Measurements from ENCODE around the gene THAP11.
"Not testable (repeated sequence)": the region's sequence is repeated elsewhere in the genome, so short reads cannot be mapped to it uniquely, and the experiment has no call there.

THAP11 gene

DNA sequence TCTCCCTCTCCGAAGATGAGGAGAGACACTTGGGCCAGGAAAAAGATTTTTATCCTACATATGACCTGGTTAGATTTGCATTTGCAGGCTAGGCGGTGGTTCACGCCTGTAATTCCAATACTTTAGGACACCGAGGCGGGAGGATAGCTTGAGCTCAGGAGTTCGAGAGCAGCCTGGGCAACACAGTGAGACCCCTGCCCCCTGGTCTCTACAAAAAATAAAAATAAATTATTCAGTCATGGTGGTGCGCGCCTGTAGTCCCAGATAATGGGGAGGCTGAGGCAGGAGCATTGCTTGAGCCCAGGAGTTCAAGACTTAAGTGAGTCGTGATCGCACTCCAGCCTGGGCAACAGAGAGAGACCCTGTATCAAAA is 7.9 kb upstream of the THAP11 start:
- no peak for DNase-seq (ENCODE audit: low read depth in 1 of 2, low spot score in 1 of 2)

- DNase-seq (ENCODE audit: low read depth in 1 of 2, low spot score in 1 of 2) = not testable (repeated sequence)
Observed at GRCh38 chr16:67837190-67837589, 4.9 kb upstream of the THAP11 start.

DNA sequence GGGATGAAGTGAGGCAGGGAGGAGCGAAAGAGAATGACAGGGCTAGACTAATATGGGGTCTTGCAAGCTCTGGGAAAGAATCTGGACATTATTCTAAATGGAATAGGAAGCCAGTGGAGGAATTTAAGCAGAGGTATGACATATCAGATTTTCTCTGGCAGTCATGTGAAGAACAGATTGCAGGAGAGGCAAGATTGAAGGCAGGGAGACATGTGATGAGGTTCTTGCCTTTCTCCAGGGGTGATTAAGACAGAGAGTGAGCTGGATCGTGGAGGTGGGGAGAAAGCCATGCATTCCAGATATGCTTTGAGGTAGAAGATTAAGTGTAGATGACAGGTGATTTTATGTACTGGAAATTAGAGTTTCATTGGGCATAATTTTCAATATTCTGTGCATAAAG is 4.3 kb upstream of the THAP11 start:
- no peak for DNase-seq (ENCODE audit: low read depth in 1 of 2, low spot score in 1 of 2)

DNA sequence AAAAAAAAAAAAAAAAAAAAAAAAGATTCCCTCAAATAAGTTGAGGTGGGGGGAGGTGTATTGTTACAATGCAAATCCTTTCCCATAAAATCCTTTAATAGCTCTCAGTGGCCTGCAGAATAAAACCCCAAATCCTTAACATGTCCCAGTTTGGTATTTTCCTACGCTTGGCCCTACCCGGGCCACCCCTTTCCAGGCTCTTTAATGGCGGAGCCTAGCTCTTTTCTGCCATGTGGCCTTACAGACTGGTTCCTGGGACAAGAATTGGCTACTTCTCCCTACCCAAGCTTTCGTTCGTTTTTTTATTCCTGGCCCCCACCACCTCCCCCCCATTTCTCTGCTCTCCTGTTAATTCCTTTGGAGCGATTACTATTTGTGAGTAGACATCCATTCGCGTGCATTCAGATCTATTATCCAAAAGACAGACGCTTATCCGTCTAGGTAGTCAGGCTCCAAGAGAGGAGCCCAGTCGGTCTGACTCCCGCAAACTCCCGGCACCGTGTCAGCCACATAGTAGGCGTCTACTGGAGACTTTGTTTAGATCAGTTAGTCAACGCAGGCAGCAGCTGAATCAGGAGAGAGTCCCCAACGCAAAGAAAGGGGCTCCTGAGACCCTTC is 813 bp upstream of the THAP11 start:
- no peak for DNase-seq (ENCODE audit: low read depth in 1 of 2, low spot score in 1 of 2)

- DNase-seq (ENCODE audit: low read depth in 1 of 2, low spot score in 1 of 2) = peak; percentile 35 to 42
Observed at GRCh38 chr16:67842509-67843342, 606 bp downstream of the THAP11 start.

GRCh38 chr16:67843343-67843765 is 1.2 kb downstream of the THAP11 start:
- peak in 1 of 2 donors; percentile 19 for DNase-seq (ENCODE audit: low read depth in 1 of 2, low spot score in 1 of 2)

- no peak for DNase-seq (ENCODE audit: low read depth in 1 of 2, low spot score in 1 of 2)
Observed at GRCh38 chr16:67844497-67844896, 2.4 kb downstream of the THAP11 start.

DNA sequence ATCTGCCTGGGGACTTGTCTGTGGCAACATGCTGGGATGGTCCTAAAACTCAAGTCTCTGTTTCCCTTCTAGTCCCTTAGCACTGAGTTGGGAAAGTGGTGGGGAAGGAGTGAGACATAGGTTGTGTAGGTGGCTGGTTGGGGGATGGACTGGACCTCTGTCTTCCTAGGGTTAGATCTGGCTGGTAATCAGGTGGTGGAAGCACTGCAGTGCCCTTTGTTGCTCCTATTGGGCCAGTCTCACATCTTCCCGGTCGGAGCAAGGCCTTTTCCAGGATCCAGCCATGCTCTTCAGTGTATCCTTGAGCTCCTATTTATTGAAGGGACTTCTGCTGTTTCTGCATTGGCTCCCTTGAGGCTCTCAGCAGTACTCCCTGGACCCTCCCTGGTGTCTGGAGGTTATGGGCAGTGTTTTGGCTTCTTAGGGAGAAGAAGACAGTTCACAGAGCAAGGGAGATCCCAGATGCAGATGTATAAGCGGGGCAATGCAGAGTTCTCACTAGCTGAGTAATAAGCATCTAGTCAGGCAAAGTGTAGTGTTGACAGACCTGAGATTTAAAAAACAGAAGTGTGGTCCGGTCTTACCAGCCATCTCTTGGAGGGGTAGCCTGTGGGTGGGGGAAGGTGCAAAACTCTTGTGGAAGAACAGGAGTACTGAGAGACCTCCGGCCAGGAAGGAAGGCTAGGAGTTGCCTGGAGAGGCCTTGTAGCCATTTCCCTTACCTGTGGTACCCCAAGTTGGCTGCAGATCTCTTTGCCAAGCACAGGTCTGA is 3.4 kb downstream of the THAP11 start:
- DNase-seq (ENCODE audit: low read depth in 1 of 2, low spot score in 1 of 2) = no peak

DNA sequence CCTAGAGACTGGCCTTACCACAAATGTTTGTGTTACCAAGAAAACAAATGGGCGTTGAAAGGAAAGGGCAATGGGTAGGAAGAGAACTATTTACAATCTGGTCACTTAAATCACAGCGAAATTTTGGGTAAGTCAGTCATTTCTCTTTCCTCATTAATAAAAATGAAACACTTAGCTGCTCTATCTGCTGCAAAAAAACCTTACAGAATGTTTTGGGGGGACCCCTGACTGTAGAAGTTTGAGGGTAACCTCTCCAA is 3.9 kb downstream of the THAP11 start:
- DNase-seq (ENCODE audit: low read depth in 1 of 2, low spot score in 1 of 2) = no peak

DNA sequence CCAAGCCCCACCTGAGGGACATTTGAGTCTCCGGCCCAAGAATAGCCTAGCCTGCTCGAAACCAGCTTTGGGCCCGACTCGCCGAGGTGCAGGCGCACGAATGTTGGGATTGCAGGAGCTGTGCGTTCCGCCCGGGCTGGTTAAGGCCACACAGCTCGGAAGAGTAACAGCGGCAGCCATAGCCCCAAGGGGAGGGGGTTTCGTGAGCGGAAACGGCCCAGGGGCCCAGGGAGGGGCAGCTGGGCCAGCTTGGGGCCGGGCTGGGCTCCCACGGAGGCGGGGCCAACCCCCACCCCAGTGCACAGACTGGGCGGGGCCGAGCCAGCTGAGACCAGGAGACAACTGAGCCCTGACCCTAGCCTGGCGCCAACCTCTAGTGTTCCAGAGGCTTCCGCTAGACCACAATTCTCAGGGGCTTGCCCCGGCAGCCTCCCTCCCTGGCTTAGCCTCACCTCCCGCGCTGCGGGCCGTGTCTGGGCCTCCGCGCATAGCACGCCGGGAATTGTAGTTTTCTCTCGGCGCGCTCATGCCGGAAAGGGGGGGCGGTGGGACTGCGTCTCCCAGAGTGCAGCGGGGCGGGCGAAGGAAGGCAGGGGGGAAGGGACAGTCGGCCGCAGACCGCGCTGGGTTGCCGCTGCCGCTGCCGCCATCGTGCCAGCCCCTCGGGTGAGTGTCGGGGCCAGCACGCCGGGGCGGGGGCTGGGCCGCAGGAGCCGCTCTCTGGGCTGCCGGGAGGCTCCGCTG is 4.4 kb downstream of the THAP11 start, which contains the start of gene NUTF2:
Gene NUTF2 (plus strand): TSS at position 614 of the 744 bp plus-strand sequence. CDS start 18,198 bp downstream, outside the sequence.
- peak; percentile 92 to 94 for DNase-seq (ENCODE audit: low read depth in 1 of 2, low spot score in 1 of 2)

- DNase-seq (ENCODE audit: low read depth in 1 of 2, low spot score in 1 of 2) = no peak
Observed at GRCh38 chr16:67847064-67847861, 5.1 kb downstream of the THAP11 start, which contains the start of gene CENPT. Gene CENPT (minus strand): TSS chr16:67847693. CDS start chr16:67833859, 13,834 bp downstream.

DNA sequence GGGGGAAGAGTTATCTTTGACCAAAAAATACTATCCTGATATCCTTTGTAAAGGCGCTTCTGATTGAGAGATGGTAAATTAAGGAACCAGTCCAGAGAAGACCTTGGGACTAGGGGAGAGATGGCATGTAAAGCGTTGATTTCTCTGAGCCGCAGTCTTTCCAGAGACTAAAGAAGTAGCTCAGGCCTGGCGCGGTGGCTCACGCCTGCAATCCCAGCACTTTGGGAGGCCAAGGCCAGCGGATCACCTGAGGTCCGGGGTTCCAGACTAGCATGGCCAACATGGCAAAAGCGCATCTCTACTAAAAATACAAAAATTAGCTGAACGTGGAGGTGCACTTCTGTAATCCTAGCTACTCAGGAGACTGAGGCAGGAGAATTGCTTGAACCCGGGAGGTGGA is 6.0 kb downstream of the THAP11 start:
- no peak for DNase-seq (ENCODE audit: low read depth in 1 of 2, low spot score in 1 of 2)

- no peak for DNase-seq (ENCODE audit: low read depth in 1 of 2, low spot score in 1 of 2)
Observed at GRCh38 chr16:67853670-67854069, 11.6 kb downstream of the THAP11 start.

- DNase-seq (ENCODE audit: low read depth in 1 of 2, low spot score in 1 of 2) = no peak
Observed at GRCh38 chr16:67855789-67856188, 13.7 kb downstream of the THAP11 start.

DNA sequence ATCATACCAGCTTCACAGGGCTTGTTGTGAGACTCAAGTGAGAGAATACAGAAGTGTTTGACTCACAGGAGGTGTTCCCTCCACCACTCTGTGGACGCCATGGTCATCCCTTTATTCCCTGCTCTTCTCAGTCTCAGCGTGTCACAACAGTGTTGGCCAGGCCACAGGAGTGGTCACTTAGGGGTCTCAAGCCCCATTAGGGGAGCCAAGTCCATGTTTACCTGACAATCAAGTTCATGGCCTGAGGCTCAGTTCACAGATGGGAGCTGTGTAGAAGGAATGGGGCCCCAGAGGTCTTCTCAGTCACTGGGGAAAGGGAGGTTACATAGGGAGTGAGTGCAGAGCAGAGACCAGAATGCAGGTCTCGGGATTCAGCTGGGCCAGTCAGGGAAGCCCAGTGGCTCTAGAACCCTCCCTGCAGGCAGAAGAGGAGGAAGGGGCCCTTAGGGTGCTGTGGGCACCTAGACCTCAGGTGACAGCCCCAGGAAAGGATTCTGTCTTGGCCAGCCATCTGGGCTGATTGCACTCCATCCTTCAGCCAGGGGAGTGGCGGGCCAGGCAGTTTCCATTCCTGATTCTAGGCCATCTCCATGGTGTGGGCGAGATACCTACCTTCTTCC is 14.9 kb downstream of the THAP11 start:
- no peak for DNase-seq (ENCODE audit: low read depth in 1 of 2, low spot score in 1 of 2)

DNA sequence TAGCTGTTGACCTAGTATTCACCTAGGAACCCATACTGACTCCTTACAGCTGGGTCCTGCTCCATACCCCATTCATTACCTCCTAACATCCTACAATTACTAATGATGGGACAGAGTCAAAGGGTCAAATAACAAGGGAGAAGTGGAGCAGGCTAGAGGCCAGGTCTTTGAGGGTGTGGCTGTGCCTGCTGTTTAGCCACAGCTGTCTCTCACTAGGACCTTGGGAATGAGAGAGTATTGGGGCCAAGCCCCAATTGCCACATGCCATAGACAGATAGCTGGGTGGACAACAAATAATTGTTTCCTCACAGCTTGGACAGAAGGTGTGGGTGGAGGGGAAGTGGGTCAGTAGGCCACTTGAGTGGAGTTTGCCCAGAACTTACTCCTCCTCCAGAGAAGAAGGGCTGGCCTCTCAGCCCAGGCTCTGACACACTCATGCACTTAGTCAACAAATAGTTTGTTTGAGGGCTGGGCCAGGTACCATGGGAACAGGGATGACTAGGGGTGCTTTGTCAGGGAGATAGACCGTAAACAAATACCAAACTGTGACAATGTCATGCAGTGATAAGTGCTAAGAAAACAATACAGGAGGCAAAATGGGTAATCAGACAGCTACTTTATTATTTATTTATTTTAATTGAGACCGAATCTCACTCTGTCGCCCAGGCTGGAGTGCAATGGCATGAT is 15.6 kb downstream of the THAP11 start:
- DNase-seq (ENCODE audit: low read depth in 1 of 2, low spot score in 1 of 2) = no peak

DNA sequence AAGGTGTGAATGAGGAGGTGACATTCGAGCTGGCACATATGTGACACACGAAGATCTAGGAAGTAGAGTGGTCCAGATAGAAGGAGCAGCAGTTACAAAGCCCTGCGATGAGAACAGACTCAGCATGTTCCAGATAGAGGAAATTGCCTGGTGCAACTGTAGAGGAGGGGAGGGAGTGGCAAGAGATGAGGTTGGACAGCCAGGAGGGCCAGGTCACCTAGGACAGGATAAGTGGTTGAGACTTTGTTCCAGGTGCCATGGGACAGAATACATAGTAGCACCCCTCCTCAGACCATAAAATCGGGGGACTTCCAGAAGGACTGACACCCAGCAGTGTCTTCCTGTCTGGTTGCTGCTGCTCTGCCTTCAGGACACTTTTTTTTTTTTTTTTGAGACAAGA is 16.4 kb downstream of the THAP11 start:
- DNase-seq (ENCODE audit: low read depth in 1 of 2, low spot score in 1 of 2) = no peak

DNA sequence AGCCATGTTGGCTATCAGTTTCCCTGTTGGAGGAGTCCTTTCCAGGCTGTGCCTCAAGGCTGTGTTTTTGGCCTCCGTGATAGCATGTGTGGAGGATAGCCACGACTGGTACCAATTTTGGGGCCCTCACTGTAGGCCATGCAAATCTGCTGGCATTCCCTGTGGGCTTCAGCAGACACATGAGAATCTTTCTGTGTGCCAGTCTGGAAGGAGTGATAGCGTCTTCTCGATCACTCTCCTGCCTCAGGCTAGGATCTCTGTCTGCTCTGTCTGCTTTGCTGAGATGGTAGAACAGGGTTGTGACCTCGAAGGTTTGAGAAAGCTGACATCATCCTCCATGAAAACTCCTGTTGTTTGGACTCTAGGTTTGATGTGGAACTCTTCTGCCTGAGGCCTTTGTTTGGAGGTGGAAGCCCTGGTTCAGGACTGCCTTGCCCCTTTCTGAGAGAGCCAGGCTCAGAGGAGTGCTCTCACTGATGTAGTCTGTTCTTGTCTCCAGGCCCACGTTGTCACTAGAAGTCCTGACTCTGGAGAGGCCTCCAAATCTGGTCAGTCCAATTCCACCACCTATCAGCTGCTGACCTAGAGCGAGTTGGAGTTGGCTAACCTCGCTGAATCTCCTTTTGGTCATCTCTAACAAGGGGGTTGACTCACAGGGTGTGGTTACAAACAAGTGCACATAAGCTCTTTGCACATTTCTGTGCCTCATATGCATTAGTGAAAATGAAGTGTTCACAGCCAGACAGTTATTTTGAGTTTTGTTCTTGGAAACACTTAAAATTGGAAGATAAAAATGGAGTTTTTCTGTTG is 18.7 kb downstream of the THAP11 start:
- no peak for DNase-seq (ENCODE audit: low read depth in 1 of 2, low spot score in 1 of 2)

- no peak for DNase-seq (ENCODE audit: low read depth in 1 of 2, low spot score in 1 of 2)
Observed at GRCh38 chr16:67861877-67862276, 19.8 kb downstream of the THAP11 start.
